GM18526 (cell line): ENCODE results near the gene SMG7.

Experiments
- POLR2A ChIP-seq: IDR thresholded peaks from 3 replicates; pipeline ENCODE4 v1.6.1; 2011; ENCODE audit not compliant: insufficient read length; ENCODE audit errors: extremely low read depth

Gene SMG7

GRCh38 chr1:183487674-183488442 is 15.6 kb downstream of the SMG7 start:
- no peak for TF ChIP-seq POLR2A

GRCh38 chr1:183490932-183491331 is 18.6 kb downstream of the SMG7 start:
- no peak for TF ChIP-seq POLR2A

DNA sequence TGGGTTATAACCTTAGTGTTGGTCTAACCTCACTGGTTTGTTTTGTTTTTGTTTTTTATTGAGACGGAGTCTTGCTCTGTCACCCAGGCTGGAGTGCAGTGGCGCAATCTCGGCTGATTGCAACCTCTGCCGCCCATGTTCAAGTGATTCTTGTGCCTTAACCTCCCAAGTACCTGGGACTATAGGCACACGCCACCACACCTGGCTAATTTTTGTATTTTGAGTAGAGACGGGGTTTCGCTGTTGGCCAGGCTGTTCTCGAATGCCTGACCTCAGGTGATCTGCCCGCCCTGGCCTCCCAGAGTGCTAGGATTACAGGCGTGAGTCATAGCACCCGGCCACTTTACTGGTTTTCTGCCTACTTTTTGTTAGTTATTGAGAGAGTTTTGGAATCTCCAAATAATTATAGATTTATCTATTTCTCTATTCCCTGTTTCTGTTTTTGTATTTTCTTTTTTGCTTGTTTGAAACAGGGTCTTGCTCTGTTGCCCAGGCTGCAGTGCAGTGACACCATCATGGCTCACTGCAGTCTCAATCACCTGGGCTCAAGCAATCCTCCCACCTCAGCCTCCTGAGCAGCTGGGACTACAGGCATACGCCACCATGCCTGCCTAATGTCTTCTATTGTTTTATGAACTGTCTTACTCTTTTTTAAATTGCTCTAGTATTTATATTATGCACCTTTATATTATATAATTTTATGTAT is 21.4 kb downstream of the SMG7 start:
- TF ChIP-seq POLR2A: no peak

- no peak for TF ChIP-seq POLR2A
Observed at GRCh38 chr1:183495420-183495819, 23.1 kb downstream of the SMG7 start.

- TF ChIP-seq POLR2A: no peak
Observed at GRCh38 chr1:183497218-183497617, 24.9 kb downstream of the SMG7 start.

GRCh38 chr1:183498342-183498991 is 26.2 kb downstream of the SMG7 start:
- no peak for TF ChIP-seq POLR2A

GRCh38 chr1:183505454-183506089 is 33.3 kb downstream of the SMG7 start:
- TF ChIP-seq POLR2A: no peak

DNA sequence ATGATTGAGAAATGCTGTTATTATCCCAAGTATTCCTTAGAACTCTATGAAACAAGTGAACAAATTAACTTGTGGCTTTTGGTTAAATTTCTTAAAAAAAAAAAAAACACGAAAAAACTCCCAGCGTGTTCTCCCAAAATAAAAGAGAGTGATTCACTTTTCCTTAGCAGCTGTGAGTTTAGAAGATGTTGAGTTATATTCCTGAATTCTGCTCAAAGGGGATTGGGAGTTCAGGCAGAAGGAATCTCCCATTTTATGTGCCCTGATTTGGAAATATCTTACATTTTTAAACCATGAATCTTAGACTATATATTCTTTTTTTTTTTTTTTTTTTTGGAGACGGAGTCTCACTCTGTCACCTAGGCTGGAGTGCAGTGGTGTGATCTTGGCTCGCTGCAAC is 34.3 kb downstream of the SMG7 start:
- no peak for TF ChIP-seq POLR2A

DNA sequence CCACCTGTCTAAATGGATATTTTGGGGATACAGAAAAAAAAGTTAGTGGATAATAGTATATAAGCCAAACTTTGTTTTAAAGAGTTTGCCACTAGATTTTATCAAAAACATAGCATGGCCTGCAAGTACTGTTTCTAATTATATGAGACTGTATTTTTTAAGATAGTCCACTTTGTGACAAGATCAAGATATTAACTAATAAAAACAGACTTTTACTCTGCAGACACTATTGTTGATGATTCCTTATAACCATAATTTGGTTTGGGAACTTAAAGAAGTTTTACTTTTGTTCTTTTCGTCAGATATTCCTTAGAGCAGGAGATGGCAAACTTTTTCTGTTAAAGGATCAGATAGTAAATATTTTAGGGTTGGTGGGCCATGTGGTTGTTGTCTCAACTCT is 36.4 kb downstream of the SMG7 start:
- no peak for TF ChIP-seq POLR2A

GRCh38 chr1:183512450-183512849 is 40.2 kb downstream of the SMG7 start:
- no peak for TF ChIP-seq POLR2A

DNA sequence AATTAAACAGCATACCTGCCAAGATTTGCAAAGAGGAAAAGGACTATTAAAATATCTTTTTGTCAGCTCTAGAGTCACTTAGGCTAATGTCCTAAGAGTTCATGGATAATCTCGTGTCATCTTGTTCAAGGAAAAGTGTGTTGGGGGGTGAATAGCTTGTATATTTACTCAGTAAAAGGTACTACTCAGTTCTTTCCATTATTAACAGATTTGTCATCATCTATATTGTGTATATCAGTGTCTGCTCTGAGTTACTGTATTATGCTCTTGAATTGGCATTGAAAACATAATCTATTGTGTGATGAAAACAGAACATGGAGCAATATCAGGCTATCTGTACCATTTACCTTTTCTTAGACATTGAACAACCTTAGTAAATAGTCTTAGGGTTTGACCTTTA is 41.9 kb downstream of the SMG7 start:
- TF ChIP-seq POLR2A: no peak

- no peak for TF ChIP-seq POLR2A
Observed at GRCh38 chr1:183515002-183515689, 42.8 kb downstream of the SMG7 start.

GRCh38 chr1:183516725-183517124 is 44.4 kb downstream of the SMG7 start:
- TF ChIP-seq POLR2A: no peak

DNA sequence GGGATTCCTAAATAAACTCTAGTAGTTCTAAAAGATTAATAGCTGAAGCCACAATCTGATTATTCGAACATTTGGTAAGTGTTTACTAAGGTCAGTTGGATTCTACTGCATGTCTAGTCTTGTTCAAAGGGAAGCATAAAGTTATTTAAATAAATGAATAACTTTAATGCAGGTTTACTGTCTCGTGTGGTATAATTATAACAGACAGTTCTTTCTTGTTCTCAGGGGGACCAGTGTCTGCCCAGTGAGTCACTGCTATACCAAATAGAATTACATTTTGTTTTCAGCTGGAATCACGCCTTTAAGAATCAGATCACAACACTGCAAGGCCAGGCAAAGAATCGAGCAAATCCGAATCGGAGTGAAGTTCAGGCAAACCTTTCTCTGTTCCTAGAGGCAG is 45.1 kb downstream of the SMG7 start:
- no peak for TF ChIP-seq POLR2A

DNA sequence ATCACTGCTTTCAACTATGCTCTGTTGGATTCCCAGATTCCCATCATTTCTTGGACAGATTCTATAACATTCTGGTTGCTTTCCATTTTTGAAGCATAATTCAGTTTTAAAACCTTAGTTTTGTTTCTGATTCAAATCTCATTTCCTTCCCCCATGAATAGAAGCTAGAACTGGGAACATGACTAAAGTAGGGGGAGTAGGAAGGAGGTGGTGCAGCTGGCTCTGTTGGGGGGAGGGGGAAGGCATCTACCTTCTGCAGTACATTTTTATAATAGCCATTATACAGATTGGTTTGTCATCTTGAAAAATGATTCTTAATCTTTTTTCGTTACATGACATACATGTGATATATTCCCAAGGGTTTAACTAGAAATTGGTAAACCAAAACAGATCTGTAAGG is 48.1 kb downstream of the SMG7 start:
- TF ChIP-seq POLR2A: no peak
